ENCODE measurements around the gene HYAL2.

Gene HYAL2

GRCh38 chr3:50322386-50323091 lies at the start of gene HYAL2:
TSS of gene HYAL2 (minus strand) at chr3:50322745. CDS start at chr3:50320489, 2,256 bp downstream.
- DNase-seq: no peak

GRCh38 chr3:50371133-50371685 lies 48.7 kb upstream of the HYAL2 start:
- DNase-seq: no peak

- DNase-seq: peak; percentile 83
Observed at GRCh38 chr3:50370594-50370993, 48.0 kb upstream of the HYAL2 start.

- no peak for DNase-seq
Observed at GRCh38 chr3:50369012-50369670, 46.6 kb upstream of the HYAL2 start.

- DNase-seq: no peak
Observed at GRCh38 chr3:50365842-50366220, 43.3 kb upstream of the HYAL2 start.

GRCh38 chr3:50365080-50365841 lies 42.7 kb upstream of the HYAL2 start:
- peak; percentile 93 for DNase-seq

- no peak for DNase-seq
Observed at GRCh38 chr3:50364573-50365079, 42.1 kb upstream of the HYAL2 start.

GRCh38 chr3:50359760-50360110 lies 37.2 kb upstream of the HYAL2 start:
- no peak for DNase-seq

- peak; percentile 98 for DNase-seq
Observed at GRCh38 chr3:50358911-50359759, 36.6 kb upstream of the HYAL2 start, which contains the start of gene TMEM115. TSS of gene TMEM115 (minus strand) at chr3:50359521. CDS start at chr3:50359063, 458 bp downstream.

- no peak for DNase-seq
Observed at GRCh38 chr3:50358355-50358910, 35.9 kb upstream of the HYAL2 start.

GRCh38 chr3:50357481-50357880 lies 34.9 kb upstream of the HYAL2 start:
- no peak for DNase-seq

- DNase-seq: no peak
Observed at GRCh38 chr3:50356553-50356952, 34.0 kb upstream of the HYAL2 start.

GRCh38 chr3:50355829-50356552 lies 33.4 kb upstream of the HYAL2 start:
- no peak for DNase-seq

- no peak for DNase-seq
Observed at GRCh38 chr3:50354850-50355249, 32.3 kb upstream of the HYAL2 start.

- no peak for DNase-seq
Observed at GRCh38 chr3:50354186-50354764, 31.7 kb upstream of the HYAL2 start.

- DNase-seq: no peak
Observed at GRCh38 chr3:50353245-50354004, 30.9 kb upstream of the HYAL2 start.

GRCh38 chr3:50352781-50353180 lies 30.2 kb upstream of the HYAL2 start:
- DNase-seq: no peak

- DNase-seq: no peak
Observed at GRCh38 chr3:50351323-50351697, 28.8 kb upstream of the HYAL2 start.

- peak; percentile 99 for DNase-seq
Observed at GRCh38 chr3:50350527-50351322, 28.2 kb upstream of the HYAL2 start, which contains the start of the genes CYB561D2 and NPRL2. TSS of gene CYB561D2 (plus strand) at chr3:50350862. CDS start at chr3:50351434, 572 bp downstream. TSS of gene NPRL2 (minus strand) at chr3:50350775. CDS start at chr3:50350652, 123 bp downstream.

Data from 8988T (cell line).